ENCODE data around the gene CTTNBP2.

DNA sequence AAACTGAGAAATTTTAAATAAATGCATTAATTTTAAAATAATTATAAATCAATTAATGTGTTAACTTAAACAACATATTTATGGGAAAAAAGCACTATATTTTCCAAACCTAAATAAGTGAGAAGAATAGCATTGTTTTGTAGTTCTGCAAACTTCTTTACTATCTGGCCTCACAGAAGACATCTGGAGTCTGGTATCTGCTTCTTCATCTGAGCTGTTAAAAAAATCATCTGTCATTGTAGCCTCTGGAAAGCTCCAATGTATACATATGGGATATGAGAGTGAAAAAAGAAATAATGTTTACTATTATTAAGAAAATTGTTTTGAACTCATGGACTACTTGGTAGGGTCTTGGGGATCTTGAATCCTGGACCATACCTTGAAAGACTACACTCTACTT lies 32.2 kb downstream of the CTTNBP2 start:
- TF ChIP-seq POLR2A (IDR thresholded peaks at IDR 0.05) (no peak), POLR2AphosphoS5 (IDR thresholded peaks at IDR 0.05) (no peak)
- TF ChIP-seq, protein P1, sequence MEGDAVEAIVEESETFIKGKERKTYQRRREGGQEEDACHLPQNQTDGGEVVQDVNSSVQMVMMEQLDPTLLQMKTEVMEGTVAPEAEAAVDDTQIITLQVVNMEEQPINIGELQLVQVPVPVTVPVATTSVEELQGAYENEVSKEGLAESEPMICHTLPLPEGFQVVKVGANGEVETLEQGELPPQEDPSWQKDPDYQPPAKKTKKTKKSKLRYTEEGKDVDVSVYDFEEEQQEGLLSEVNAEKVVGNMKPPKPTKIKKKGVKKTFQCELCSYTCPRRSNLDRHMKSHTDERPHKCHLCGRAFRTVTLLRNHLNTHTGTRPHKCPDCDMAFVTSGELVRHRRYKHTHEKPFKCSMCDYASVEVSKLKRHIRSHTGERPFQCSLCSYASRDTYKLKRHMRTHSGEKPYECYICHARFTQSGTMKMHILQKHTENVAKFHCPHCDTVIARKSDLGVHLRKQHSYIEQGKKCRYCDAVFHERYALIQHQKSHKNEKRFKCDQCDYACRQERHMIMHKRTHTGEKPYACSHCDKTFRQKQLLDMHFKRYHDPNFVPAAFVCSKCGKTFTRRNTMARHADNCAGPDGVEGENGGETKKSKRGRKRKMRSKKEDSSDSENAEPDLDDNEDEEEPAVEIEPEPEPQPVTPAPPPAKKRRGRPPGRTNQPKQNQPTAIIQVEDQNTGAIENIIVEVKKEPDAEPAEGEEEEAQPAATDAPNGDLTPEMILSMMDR (IDR thresholded peaks at IDR 0.05): no peak

Measured in prostate gland (tissue), 2 donors.